T-helper 22 cell (primary cell): ENCODE results near the gene CDK18.

Source experiments
- DNase-seq: peaks from one replicate; pipeline ENCODE4 v3.0.0-alpha.2; 2020; ENCODE audit warnings: low read depth

CDK18 gene

GRCh38 chr1:205523891-205524793 lies 19.7 kb downstream of the CDK18 start:
- peak; percentile 17 for DNase-seq

GRCh38 chr1:205524794-205525101 lies 20.3 kb downstream of the CDK18 start:
- DNase-seq = no peak

GRCh38 chr1:205525495-205526285 lies 21.2 kb downstream of the CDK18 start:
- no peak for DNase-seq

GRCh38 chr1:205526431-205526830 lies 22.0 kb downstream of the CDK18 start:
- DNase-seq = no peak

GRCh38 chr1:205527931-205528330 lies 23.5 kb downstream of the CDK18 start:
- DNase-seq = no peak

- no peak for DNase-seq
These were observed 24.0 kb downstream of the CDK18 start for GRCh38 chr1:205528446-205528886.

GRCh38 chr1:205528887-205529825 lies 24.7 kb downstream of the CDK18 start:
- DNase-seq = peak; percentile 47

- DNase-seq = no peak
These were observed 25.6 kb downstream of the CDK18 start for GRCh38 chr1:205530116-205530515.

GRCh38 chr1:205531191-205532025 lies 26.9 kb downstream of the CDK18 start:
- DNase-seq = no peak

GRCh38 chr1:205532026-205532898 lies 27.8 kb downstream of the CDK18 start:
- no peak for DNase-seq

GRCh38 chr1:205532996-205533735 lies 28.7 kb downstream of the CDK18 start:
- DNase-seq = no peak

GRCh38 chr1:205533748-205534443 lies 29.4 kb downstream of the CDK18 start:
- DNase-seq = no peak

GRCh38 chr1:205534444-205534985 lies 30.0 kb downstream of the CDK18 start:
- DNase-seq = no peak

GRCh38 chr1:205535096-205535495 lies 30.6 kb downstream of the CDK18 start:
- no peak for DNase-seq

- no peak for DNase-seq
These were observed 31.6 kb downstream of the CDK18 start for GRCh38 chr1:205535866-205536758.

- no peak for DNase-seq
These were observed 32.4 kb downstream of the CDK18 start for GRCh38 chr1:205536759-205537361.
